ENCODE results near the gene TOB1.

Gene TOB1

DNA sequence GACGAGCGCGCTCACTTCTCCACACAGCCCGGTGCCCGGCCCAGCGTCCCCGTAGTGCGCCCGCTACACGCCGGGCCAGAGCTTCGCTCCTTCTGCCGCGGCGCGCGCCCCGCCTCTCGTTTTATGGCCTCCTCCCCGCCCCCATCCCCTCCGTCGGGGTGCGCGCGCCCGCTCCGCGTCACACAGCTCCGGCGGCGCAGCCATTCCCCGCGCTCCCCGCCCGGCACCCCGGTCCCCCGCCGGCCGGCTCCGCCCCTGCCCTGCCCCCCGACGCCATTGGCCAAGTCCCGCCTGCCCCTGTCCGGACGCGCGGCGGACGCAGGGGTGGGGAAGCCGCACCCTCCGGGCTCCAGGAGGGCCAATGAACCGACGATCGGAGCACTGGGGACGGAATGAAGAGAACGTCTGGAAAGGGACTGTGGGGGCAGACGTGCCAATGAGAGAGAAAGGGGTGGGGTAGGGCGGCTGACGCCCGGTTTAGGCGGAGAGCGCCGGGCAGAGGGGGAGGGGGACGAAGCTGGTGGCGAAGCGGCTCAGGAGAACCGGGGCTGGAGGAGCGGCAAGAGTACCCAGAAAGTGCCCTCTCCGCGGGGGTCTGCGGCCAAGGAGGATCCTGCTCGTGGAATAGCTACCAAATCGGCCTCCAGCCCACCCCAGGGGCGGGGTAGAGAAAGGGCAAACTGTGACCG lies at the start of gene TOB1:
Gene TOB1, minus strand, starts transcription at position 94 of the 689 bp plus-strand sequence. CDS start 2,337 bp downstream, outside the sequence.
- DNase-seq, result peak; percentile 99

GRCh38 chr17:50914505-50915063 lies 48.4 kb upstream of the TOB1 start:
- DNase-seq, result no peak

GRCh38 chr17:50913120-50913519 lies 47.0 kb upstream of the TOB1 start:
- no peak for DNase-seq

- DNase-seq, result no peak
These were observed 45.7 kb upstream of the TOB1 start for GRCh38 chr17:50911890-50912289.

DNA sequence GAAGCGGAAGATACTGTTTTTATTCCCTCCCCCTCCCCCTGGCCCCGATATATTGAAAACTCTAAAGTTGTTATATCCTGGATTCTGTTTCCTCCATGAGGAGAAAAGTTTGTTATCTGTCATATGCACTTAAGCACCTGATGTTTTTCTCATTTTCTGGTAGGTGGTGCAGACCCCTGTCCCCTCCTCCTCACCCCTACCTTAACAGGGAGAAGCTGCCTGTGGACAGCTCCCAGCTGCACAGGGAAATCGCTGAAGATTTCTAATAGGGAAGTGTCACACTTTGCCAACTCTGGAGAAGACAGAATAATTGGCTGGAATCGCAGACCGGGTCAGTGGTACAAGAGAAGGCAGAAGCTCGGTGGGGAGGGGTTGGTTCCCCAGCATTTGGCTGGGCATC lies 45.3 kb upstream of the TOB1 start:
- no peak for DNase-seq

- DNase-seq, result no peak
These were observed 43.8 kb upstream of the TOB1 start for GRCh38 chr17:50909765-50910605.

DNA sequence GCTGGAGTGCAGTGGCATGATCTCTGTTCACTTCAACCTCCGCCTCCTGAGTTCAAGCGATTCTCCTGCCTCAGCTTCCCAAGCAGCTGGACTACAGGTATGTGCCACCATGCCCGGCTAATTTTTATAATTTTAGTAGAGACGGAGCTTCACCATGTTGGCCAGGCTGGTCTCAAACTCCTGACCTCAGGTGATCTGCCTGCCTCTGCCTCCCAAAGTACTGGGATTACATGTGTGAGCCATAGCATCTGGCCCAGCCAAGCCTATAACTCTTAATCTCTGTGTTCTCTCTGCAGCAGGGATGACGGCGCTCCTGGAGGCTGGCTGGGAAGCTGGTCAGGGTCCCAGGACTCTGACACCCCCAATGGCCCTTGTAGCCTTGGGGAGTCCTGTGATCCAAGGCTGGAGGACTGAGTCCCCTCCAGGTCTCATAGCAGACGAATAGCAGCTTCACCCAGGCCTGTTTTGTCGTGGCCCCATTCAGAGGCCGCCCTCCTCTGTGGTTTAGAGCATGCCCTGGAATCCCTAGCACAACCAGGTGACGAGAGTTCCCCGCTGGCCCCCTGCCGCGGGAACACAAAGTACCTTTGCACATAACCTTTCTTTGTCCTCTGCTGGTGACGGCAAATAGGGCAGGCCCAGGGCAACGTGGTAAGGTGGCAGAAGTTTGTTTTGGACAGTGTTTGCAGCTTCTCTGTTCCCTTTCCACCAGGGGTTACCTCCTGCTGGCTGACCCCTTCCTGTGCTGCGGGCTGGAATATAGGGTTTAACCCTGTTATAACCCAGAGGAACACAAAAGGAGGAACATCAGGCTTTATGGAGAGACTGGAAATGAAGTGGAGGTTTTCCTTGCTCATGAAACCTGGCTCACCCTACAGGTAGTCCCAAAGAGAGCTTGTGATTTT lies 43.0 kb upstream of the TOB1 start:
- no peak for DNase-seq

- DNase-seq, result no peak
These were observed 42.1 kb upstream of the TOB1 start for GRCh38 chr17:50908140-50908859.

- DNase-seq, result no peak
These were observed 40.3 kb upstream of the TOB1 start for GRCh38 chr17:50906443-50906842.

- DNase-seq, result no peak
These were observed 39.3 kb upstream of the TOB1 start for GRCh38 chr17:50905460-50905803.

DNA sequence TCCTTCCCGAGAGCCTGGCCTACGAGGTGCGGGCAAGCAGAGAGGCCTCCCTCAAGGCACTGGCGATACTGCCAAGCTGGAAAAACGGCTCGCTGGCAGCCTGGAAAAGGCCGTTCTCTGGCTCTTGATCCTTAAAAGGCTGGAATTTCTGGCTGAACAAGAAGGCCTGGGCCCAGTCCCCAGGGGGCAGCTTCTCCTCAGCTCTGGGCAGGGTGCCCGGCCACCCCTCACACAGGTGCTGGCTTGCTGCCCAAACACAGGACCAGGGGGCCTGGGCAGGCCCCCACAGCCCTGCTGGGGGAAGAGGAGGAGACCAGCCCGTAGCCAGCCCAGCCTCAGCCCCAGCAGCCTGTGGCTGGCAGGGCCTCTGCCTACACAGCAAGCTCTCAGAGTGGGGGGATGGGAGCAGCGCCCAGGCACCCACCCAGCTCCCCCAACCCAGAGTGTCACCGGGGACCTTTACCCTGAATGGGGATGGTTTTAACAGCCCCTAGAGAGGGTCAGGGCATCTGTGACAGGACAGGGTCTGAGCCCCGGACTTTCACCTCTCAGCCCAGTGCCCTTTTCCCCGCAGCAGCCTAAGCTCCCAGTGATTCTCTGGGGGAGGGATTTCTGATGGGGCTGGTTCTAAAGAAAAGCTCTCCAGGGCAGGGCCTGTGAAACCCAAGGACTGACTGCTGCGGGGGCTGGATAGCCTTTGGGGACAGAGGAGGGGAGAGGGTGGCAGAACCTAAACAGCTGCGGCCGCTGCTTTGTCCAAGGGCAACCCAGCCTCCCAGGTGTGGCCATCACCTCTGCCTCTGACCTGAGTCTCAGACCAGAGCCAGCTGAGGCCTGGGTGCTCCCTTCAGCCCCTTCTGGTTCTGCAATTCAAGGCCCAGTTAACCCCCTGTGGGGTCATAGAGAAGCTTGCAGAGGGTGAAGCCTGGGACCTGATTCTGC lies 38.6 kb upstream of the TOB1 start:
- peak; percentile 71 for DNase-seq

- DNase-seq, result no peak
These were observed 37.7 kb upstream of the TOB1 start for GRCh38 chr17:50903604-50904517.

- no peak for DNase-seq
These were observed 36.5 kb upstream of the TOB1 start for GRCh38 chr17:50902372-50903353.

- no peak for DNase-seq
These were observed 34.3 kb upstream of the TOB1 start for GRCh38 chr17:50900383-50900892.

DNA sequence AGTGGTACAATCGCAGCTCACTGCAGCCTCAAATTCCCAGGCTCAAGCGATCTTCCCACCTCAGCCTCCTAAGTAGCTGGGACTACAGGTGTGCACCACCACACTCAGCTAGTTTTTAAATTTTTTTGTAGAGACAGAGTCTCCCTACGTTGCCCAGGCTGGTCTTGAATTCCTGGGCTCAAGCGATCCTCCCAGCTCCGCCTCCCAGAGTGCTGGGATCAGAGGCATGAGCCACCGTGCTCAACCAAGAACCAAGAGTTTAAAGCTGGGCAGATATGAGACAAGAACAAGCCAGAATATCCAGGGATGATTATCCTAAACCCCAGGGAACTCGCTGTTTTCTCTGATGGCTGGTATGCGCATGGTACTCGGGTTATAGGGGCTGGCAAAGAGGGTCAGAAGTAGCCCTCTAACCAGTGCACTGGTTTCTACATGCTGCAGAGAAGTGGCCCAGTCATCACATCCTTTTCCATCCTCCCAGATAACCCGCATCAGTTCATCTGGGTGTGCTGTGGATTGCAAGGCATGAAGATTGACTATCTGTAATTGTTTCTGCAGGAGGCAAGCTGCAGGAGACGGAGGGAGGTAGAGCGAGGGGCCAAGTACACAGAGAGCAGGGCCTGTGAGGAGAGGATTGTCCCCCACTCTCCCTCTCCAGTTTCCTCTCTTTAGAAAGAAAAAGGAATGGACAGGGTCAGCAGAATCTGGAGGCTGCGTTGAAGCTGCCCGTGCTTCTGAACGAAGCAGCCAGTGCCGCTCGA lies 33.6 kb upstream of the TOB1 start:
- DNase-seq, result no peak

DNA sequence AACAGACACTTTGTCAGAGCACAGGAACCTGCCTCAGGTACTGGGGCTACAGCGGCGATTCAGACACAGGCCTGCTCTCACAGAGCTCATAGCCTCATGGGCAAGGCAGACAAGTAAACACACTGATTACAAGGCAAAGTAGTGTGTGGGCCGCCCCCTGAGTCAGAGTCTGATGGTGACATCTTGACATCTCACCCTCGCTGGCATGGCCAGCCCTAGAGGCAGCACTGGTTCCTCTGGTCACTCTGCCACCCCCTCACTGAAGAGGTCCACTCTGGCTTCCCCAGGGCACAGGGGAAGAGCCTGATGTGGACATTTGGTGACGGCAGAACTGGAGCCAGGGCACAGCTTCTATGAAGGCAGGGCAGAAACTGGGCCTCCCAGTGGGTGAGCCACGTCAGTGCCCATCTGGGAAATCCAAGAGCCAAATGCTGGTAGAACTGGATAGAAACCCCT lies 32.9 kb upstream of the TOB1 start:
- no peak for DNase-seq

- DNase-seq, result no peak
These were observed 32.3 kb upstream of the TOB1 start for GRCh38 chr17:50898369-50899004.
